SK-N-SH (cell line): Measurements from ENCODE around the gene CTDP1.

Experiments used
- CTCF ChIP-seq: fragments of 200-600 bp; sonication (generic); IDR thresholded peaks from 2 replicates; pipeline ENCODE4 v1.6.1; 2017; ENCODE audit warnings: antibody characterized with exemption, mild to moderate bottlenecking, moderate library complexity
- FOXM1 ChIP-seq: IDR thresholded peaks from 2 replicates; pipeline ENCODE4 v1.4.0; 2012; ENCODE audit warnings: low read depth, mild to moderate bottlenecking
- GATA2 ChIP-seq: sonication (generic); formaldehyde crosslinking; IDR thresholded peaks from 2 replicates; pipeline ENCODE4 v1.5.0; 2020; ENCODE audit warnings: mild to moderate bottlenecking, missing genetic modification reagents
- MAX ChIP-seq: IDR thresholded peaks from 2 replicates; pipeline ENCODE4 v1.4.0; 2012; ENCODE audit warnings: low read depth
- YY1 ChIP-seq: IDR thresholded peaks from 2 replicates; pipeline ENCODE4 v1.4.0; 2012; ENCODE audit warnings: low read depth, mild to moderate bottlenecking

- TF ChIP-seq MAX (no peak), CTCF (no peak), FOXM1 (no peak), YY1 (no peak), GATA2 (CRISPR knock-in tag) (no peak)
Measured at GRCh38 chr18:79729611-79730010, 50.0 kb downstream of the CTDP1 start.
